ENCODE results near the gene PWWP2B. TPM values are rescaled to one million over a fixed set of nuclear protein-coding genes. Genes with fewer than 3 reads are reported as not detected.

The PWWP2B gene
- total RNA-seq, 1 donor from 2014 or later = 3.8 TPM

- peaks cover 6% of the 10 kb centered on the region for H3K9me3 Mint-ChIP-seq
- intact Hi-C loops (cut with micrococcal nuclease) = loop anchor here (2.0 to 10.0 kb wide), 2 partner anchors 59 to 247 kb away; no protein-coding TSS in a partner anchor
- no peaks in the 10 kb centered on the region for H3K27me3 Mint-ChIP-seq (ENCODE audit: low read depth)
- peaks cover 2% of the 10 kb centered on the region for H3K4me1 Mint-ChIP-seq (ENCODE audit: low read depth)
- H3K36me3 Mint-ChIP-seq (ENCODE audit: low read depth) = no peaks in the 10 kb centered on the region
- H3K4me3 Mint-ChIP-seq (ENCODE audit: low read depth) = no peak overlapping the region
- DNase-seq (ENCODE audit: low spot score) = peak; percentile 58
- peak overlapping the region; percentile 80 for H3K27ac Mint-ChIP-seq
Measured at GRCh38 chr10:132387764-132388210, 9.2 kb upstream of the PWWP2B start.

DNA sequence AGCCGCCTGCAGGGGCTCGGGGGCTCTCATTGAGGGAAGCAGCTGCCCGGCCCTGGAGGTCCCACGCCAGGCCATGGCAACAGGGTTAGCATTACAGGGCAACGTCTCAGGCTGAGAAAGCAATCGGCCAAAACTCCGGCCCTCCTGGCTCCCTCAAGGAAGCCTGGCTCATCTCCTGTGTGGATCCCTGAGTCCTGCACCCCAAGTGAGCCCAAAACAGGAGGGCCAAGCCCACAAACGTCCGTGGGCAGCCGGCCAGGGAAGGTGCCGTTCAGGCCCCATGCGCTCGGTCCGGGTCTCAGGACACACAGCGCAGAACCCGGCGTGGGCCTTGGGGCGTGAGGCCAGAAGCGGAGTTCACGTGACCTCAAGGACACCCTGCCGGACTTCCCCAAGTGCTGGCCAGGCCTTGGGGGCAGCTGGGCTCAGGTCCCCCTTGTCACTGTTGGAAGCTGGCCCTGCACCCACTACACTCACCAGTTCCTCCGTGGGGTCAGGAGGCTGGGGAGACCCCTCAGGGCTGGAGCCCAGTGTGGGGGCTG lies 8.0 kb upstream of the PWWP2B start:
- DNase-seq (ENCODE audit: low spot score) = no peak
- Mint-ChIP-seq H3K9me3 (peaks cover 6% of the 10 kb centered on the region), H3K36me3 (ENCODE audit: low read depth) (no peaks in the 10 kb centered on the region), H3K27me3 (ENCODE audit: low read depth) (no peaks in the 10 kb centered on the region), H3K4me1 (ENCODE audit: low read depth) (peaks cover 2% of the 10 kb centered on the region), H3K27ac (no peak overlapping the region), H3K4me3 (ENCODE audit: low read depth) (no peak overlapping the region)
- intact Hi-C loops (cut with micrococcal nuclease) = loop anchor here (2.0 to 10.0 kb wide), 2 partner anchors 58 to 246 kb away; no protein-coding TSS in a partner anchor

- intact Hi-C loops (cut with micrococcal nuclease) = loop anchor here (2.0 to 10.0 kb wide), 2 partner anchors 57 to 245 kb away; no protein-coding TSS in a partner anchor
- H3K9me3 Mint-ChIP-seq = peaks cover 6% of the 10 kb centered on the region
- H3K36me3 Mint-ChIP-seq (ENCODE audit: low read depth) = no peaks in the 10 kb centered on the region
- no peak overlapping the region for H3K4me3 Mint-ChIP-seq (ENCODE audit: low read depth)
- DNase-seq (ENCODE audit: low spot score) = no peak
- H3K27me3 Mint-ChIP-seq (ENCODE audit: low read depth) = peaks cover 3% of the 10 kb centered on the region
- no peak overlapping the region for H3K27ac Mint-ChIP-seq
- H3K4me1 Mint-ChIP-seq (ENCODE audit: low read depth) = peaks cover 2% of the 10 kb centered on the region
Measured at GRCh38 chr10:132389433-132390169, 7.4 kb upstream of the PWWP2B start.

DNA sequence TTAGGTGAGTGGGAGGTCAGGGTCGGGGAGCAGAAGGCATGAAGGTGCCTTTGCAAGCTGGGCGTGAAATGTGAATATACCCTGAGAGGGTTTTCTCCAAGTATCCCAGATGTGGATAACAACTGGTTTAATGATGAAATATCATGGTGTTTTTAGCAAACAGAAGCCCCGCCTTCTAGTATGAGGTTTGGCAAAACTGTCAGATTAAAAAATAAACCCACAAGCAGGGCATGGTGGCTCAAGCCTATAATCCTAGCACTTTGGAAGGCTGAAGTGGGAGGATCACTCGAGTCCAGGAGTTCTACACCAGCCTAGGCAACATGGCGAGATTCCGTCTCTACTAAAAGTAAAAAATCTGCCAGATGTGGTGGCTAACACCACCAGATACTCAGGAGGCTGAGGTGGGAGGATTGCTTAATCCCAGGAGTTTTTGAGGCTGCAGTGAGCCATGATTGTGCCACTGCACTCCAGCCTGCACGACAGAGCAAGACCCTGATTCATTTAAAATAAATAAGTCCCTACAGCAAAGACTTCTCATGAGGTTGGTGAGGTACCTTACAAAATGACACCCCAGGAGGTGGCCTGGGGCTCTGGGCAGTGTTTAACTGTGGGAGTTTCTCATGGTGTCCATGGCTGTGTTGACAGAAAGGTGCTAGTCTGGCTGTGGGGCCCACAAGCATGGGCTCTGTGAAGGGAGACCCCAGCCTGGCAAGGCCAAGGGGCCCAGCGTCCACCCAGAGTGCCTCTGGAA lies 6.7 kb upstream of the PWWP2B start:
- peaks cover 2% of the 10 kb centered on the region for H3K4me1 Mint-ChIP-seq (ENCODE audit: low read depth)
- H3K36me3 Mint-ChIP-seq (ENCODE audit: low read depth) = no peaks in the 10 kb centered on the region
- H3K4me3 Mint-ChIP-seq (ENCODE audit: low read depth) = no peak overlapping the region
- DNase-seq (ENCODE audit: low spot score) = no peak
- H3K9me3 Mint-ChIP-seq = peaks cover 6% of the 10 kb centered on the region
- H3K27ac Mint-ChIP-seq = no peak overlapping the region
- peaks cover 4% of the 10 kb centered on the region for H3K27me3 Mint-ChIP-seq (ENCODE audit: low read depth)
- intact Hi-C loops (cut with micrococcal nuclease) = no loop called here

DNA sequence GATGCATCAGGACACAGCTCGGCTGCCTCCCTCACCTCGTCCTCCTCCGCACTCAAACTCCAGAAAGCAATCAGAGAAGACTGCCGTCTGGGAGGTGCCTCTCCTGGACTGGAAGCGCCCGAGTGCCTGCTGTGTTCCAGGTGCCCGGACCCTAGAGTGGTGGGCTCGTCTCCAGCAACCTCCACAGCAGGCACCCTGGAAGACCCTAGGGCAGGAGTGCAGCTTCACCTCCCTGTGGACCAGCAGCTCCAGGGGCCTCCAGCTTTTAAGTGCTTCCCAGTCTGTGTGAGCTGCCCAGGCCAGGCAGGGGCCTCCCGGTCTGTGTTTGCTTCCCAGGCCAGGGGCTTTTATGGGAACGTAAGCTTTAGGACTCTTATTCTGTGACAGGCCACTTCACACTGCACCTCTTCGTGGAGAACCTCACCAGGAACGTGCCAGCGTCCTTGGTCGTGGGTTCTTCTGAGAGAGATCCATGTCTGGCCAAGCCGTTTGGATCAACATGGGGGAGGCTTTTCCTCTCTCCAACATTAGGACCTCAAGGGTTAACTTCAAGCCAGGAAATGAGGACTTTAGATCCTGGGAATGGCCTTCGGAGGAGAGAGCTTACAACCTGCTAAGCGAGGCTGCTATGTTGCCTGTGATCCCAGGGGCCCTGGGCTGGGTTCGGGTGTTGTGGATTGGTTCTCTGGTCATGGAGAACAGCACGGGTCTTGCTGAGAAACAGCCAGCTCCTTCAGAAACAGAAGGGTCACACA lies 5.9 kb upstream of the PWWP2B start:
- Mint-ChIP-seq H3K4me1 (ENCODE audit: low read depth) (peaks cover 2% of the 10 kb centered on the region), H3K9me3 (peaks cover 6% of the 10 kb centered on the region), H3K4me3 (ENCODE audit: low read depth) (no peak overlapping the region), H3K27ac (no peak overlapping the region), H3K27me3 (ENCODE audit: low read depth) (peaks cover 4% of the 10 kb centered on the region), H3K36me3 (ENCODE audit: low read depth) (no peaks in the 10 kb centered on the region)
- intact Hi-C loops (cut with micrococcal nuclease) = no loop called here
- DNase-seq (ENCODE audit: low spot score) = no peak

GRCh38 chr10:132391676-132392020 lies 5.4 kb upstream of the PWWP2B start:
- intact Hi-C loops (cut with micrococcal nuclease) = no loop called here
- Mint-ChIP-seq H3K4me3 (ENCODE audit: low read depth) (no peak overlapping the region), H3K4me1 (ENCODE audit: low read depth) (peaks cover 2% of the 10 kb centered on the region), H3K36me3 (ENCODE audit: low read depth) (no peaks in the 10 kb centered on the region), H3K27me3 (ENCODE audit: low read depth) (peaks cover 4% of the 10 kb centered on the region), H3K9me3 (peaks cover 6% of the 10 kb centered on the region), H3K27ac (no peak overlapping the region)
- DNase-seq (ENCODE audit: low spot score) = no peak

GRCh38 chr10:132392184-132392800 lies 4.7 kb upstream of the PWWP2B start:
- Mint-ChIP-seq H3K27me3 (ENCODE audit: low read depth) (peaks cover 4% of the 10 kb centered on the region), H3K27ac (no peak overlapping the region), H3K36me3 (ENCODE audit: low read depth) (no peaks in the 10 kb centered on the region), H3K9me3 (peaks cover 6% of the 10 kb centered on the region), H3K4me3 (ENCODE audit: low read depth) (no peak overlapping the region), H3K4me1 (ENCODE audit: low read depth) (peaks cover 2% of the 10 kb centered on the region)
- intact Hi-C loops (cut with micrococcal nuclease) = no loop called here
- no peak for DNase-seq (ENCODE audit: low spot score)

DNA sequence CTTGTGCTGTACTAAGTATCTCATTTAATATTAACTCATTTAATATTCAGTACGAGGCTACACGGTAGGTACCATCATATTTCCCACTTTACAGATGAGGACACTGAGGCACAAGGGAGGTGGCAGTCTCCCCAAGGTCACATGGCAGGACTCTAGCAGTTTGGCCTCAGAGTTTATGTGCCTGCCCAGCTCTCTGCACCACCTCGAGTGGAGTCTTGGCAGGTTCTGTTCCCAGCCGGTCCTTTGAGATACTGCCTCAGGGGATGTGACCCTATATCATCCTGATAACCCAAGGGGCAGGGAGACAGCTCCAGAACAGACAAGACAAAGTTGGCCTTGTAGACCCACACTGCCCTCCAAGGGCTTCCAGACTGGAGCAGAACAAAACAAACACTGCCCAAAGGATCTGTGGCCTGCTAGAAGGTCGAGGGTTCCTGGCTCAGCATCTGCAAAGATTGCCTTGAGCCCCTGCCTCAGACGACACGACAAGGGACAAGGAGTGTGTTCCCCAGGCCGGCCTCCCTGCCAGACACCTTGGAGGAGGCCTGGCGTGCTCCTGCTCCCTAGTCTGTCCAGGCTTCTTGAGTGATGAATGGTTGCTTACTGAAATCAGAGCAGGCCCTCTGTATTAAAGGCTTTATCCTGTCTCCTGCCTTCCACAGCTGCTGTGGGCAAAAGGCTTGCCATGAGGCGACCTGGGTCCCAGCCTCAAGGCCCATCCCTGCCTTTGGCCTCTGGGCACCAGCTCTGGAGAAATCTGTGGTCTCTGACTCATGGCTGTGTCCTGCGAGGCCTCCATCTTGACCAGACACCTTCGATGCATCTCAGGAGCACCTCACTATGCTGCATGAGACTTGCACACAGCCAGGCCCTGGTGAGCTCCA lies 3.9 kb upstream of the PWWP2B start:
- Mint-ChIP-seq H3K4me3 (ENCODE audit: low read depth) (no peak overlapping the region), H3K27ac (no peak overlapping the region), H3K9me3 (peaks cover 6% of the 10 kb centered on the region), H3K4me1 (ENCODE audit: low read depth) (peaks cover 5% of the 10 kb centered on the region), H3K36me3 (ENCODE audit: low read depth) (no peaks in the 10 kb centered on the region), H3K27me3 (ENCODE audit: low read depth) (peaks cover 6% of the 10 kb centered on the region)
- intact Hi-C loops (cut with micrococcal nuclease) = no loop called here
- no peak for DNase-seq (ENCODE audit: low spot score)

GRCh38 chr10:132393695-132394181 lies 3.3 kb upstream of the PWWP2B start:
- H3K9me3 Mint-ChIP-seq = peaks cover 6% of the 10 kb centered on the region
- DNase-seq (ENCODE audit: low spot score) = no peak
- no peak overlapping the region for H3K27ac Mint-ChIP-seq
- no peaks in the 10 kb centered on the region for H3K36me3 Mint-ChIP-seq (ENCODE audit: low read depth)
- peaks cover 7% of the 10 kb centered on the region for H3K27me3 Mint-ChIP-seq (ENCODE audit: low read depth)
- H3K4me1 Mint-ChIP-seq (ENCODE audit: low read depth) = peaks cover 6% of the 10 kb centered on the region
- intact Hi-C loops (cut with micrococcal nuclease) = no loop called here
- no peak overlapping the region for H3K4me3 Mint-ChIP-seq (ENCODE audit: low read depth)

GRCh38 chr10:132394201-132394811 lies 2.7 kb upstream of the PWWP2B start:
- intact Hi-C loops (cut with micrococcal nuclease) = no loop called here
- H3K4me3 Mint-ChIP-seq (ENCODE audit: low read depth) = no peak overlapping the region
- H3K27me3 Mint-ChIP-seq (ENCODE audit: low read depth) = peaks cover 7% of the 10 kb centered on the region
- DNase-seq (ENCODE audit: low spot score) = no peak
- H3K9me3 Mint-ChIP-seq = peaks cover 6% of the 10 kb centered on the region
- H3K27ac Mint-ChIP-seq = peak overlapping the region; percentile 21
- H3K4me1 Mint-ChIP-seq (ENCODE audit: low read depth) = peaks cover 6% of the 10 kb centered on the region
- no peaks in the 10 kb centered on the region for H3K36me3 Mint-ChIP-seq (ENCODE audit: low read depth)
